H1 (cell line): ENCODE measurements around the gene CUX1. TPM values are rescaled to one million over a fixed set of nuclear protein-coding genes. Genes with fewer than 3 reads are reported as not detected.

Source experiments
- CTCF ChIA-PET: fragments of 300-600 bp; sonication (Branson Sonifier 250); formaldehyde crosslinking; loops from one replicate; lab custom pipeline; 2021; ENCODE audit not compliant: partially characterized antibody; lab: Charles Lee
- POLR2A ChIA-PET: fragments of 300-600 bp; sonication (Branson Sonifier 250); formaldehyde crosslinking; loops from one replicate; lab custom pipeline; 2021; ENCODE audit warnings: inconsistent platforms; ENCODE audit not compliant: partially characterized antibody; lab: Charles Lee
- DNase-seq, 2 experiments: peaks; one replicate each; pipeline versions ENCODE4 v3.0.0 to v3.0.0-alpha.2; 2010 to 2022; ENCODE audit warnings: low spot score in 2 of 2, low read depth in 1 of 2, mixed read lengths in 1 of 2
- FAIRE-seq: peaks from 2 replicates; lab custom pipeline; 2011; peaks lifted over from hg19 to GRCh38; lab: Jason Lieb, UNC
- H2AFZ ChIP-seq: 2 replicates; pipeline ENCODE4 v1.8.1; 2012; ENCODE audit warnings: low read length, inconsistent platforms
- H2AK5ac ChIP-seq: 2 replicates; pipeline ENCODE4 v1.6.1; 2013; ENCODE audit warnings: low read depth, low read length
- H2BK120ac ChIP-seq: replicated peaks from 2 replicates; pipeline ENCODE3; 2013; ENCODE audit warnings: low read depth, low read length, inconsistent platforms
- H2BK12ac ChIP-seq: 2 replicates; pipeline ENCODE4 v1.6.1; 2013; ENCODE audit warnings: low read depth, low read length
- H2BK15ac ChIP-seq: 2 replicates; pipeline ENCODE4 v1.6.1; 2013; ENCODE audit warnings: low read length
- H2BK20ac ChIP-seq: 2 replicates; pipeline ENCODE4 v1.6.1; 2013; ENCODE audit warnings: low read length
- H2BK5ac ChIP-seq: 2 replicates; pipeline ENCODE4 v1.6.1; 2013; ENCODE audit warnings: low read depth, low read length
- H3K14ac ChIP-seq: 2 replicates; pipeline ENCODE4 v1.6.1; 2013; ENCODE audit warnings: inconsistent platforms; ENCODE audit not compliant: insufficient read length
- H3K18ac ChIP-seq: 2 replicates; pipeline ENCODE4 v1.6.1; 2013; ENCODE audit warnings: low read length; ENCODE audit errors: extremely low read depth
- H3K23ac ChIP-seq: 2 replicates; pipeline ENCODE4 v1.6.1; 2013; ENCODE audit warnings: inconsistent platforms; ENCODE audit not compliant: insufficient read length
- H3K23me2 ChIP-seq: 2 replicates; pipeline ENCODE4 v1.6.1; 2013; ENCODE audit warnings: low read depth, low read length
- H3K27ac ChIP-seq: 2 replicates; pipeline ENCODE4 v1.6.1; 2011; ENCODE audit warnings: low read depth, low read length, inconsistent platforms
- H3K27me3 ChIP-seq, 4 experiments: replicated peaks in 1 of 4; 1 replicate in 1 of 4; 2 replicates in 3 of 4; pipeline versions ENCODE4 v1.6.1 to v1.8.1; 2011 to 2013; ENCODE audit warnings: low read length in 3 of 4, mild to moderate bottlenecking in 3 of 4, inconsistent platforms in 2 of 4, mixed read lengths in 2 of 4, moderate library complexity in 1 of 4; ENCODE audit not compliant: control insufficient read depth in 3 of 4, insufficient read depth in 3 of 4; ENCODE audit errors: extremely low read depth in 1 of 4
- H3K36me3 ChIP-seq, 4 experiments: 2 replicates each; pipeline versions ENCODE4 v1.6.1 to v1.8.1; 2011 to 2013; ENCODE audit warnings: mild to moderate bottlenecking in 4 of 4, low read length in 3 of 4, moderate library complexity in 2 of 4, control low read depth in 1 of 4, inconsistent platforms in 1 of 4; ENCODE audit not compliant: insufficient read depth in 4 of 4, control insufficient read depth in 2 of 4
- H3K4ac ChIP-seq: replicated peaks from 2 replicates; pipeline ENCODE3; 2013; ENCODE audit warnings: low read length, low read depth, mixed read lengths, inconsistent platforms; ENCODE audit not compliant: insufficient read length
- H3K4me1 ChIP-seq, 4 experiments: replicated peaks in 1 of 4; 1 replicate in 1 of 4; 2 replicates in 3 of 4; pipeline versions ENCODE4 v1.6.1 to v1.8.1; 2011 to 2013; ENCODE audit warnings: low read length in 3 of 4, inconsistent platforms in 2 of 4, mixed read lengths in 1 of 4; ENCODE audit not compliant: insufficient read depth in 4 of 4, control insufficient read depth in 3 of 4
- H3K4me2 ChIP-seq, 2 experiments: 2 replicates each; pipeline versions ENCODE4 v1.6.1 to v1.8.1; 2011 to 2013; ENCODE audit warnings: low read depth in 2 of 2, low read length in 2 of 2, control low read depth in 1 of 2, inconsistent platforms in 1 of 2, mild to moderate bottlenecking in 1 of 2; ENCODE audit not compliant: insufficient read depth in 1 of 2
- H3K4me3 ChIP-seq, 4 experiments: fragments of 200-600, 300-600 bp in 1 of 4; sonication (generic), shearing (Covaris generic), sonication (Bioruptor Twin) in 1 of 4; 2 replicates each; pipeline versions ENCODE4 v1.5.1 to v1.8.1; 2011 to 2016; ENCODE audit warnings: low read length in 4 of 4, low read depth in 3 of 4, control low read depth in 2 of 4, inconsistent platforms in 2 of 4, mild to moderate bottlenecking in 2 of 4, mixed read lengths in 1 of 4, moderate library complexity in 1 of 4; ENCODE audit not compliant: insufficient read depth in 2 of 4; ENCODE audit errors: extremely low read depth in 1 of 4
- H3K56ac ChIP-seq: replicated peaks from 2 replicates; pipeline ENCODE3; 2013; ENCODE audit warnings: low read depth, mild to moderate bottlenecking, mixed read lengths, low read length, inconsistent platforms; ENCODE audit not compliant: insufficient read length
- H3K79me1 ChIP-seq: 2 replicates; pipeline ENCODE4 v1.6.1; 2013; ENCODE audit warnings: low read depth, low read length, control low read depth
- H3K79me2 ChIP-seq, 2 experiments: 2 replicates each; pipeline versions ENCODE4 v1.6.1 to v1.8.1; 2012 to 2013; ENCODE audit warnings: low read length in 2 of 2, mild to moderate bottlenecking in 2 of 2, inconsistent platforms in 1 of 2; ENCODE audit not compliant: insufficient read depth in 2 of 2, control insufficient read depth in 1 of 2
- H3K9ac ChIP-seq, 4 experiments: replicated peaks in 1 of 4; 1 replicate in 1 of 4; 2 replicates in 3 of 4; pipeline versions ENCODE4 v1.6.1 to v1.8.1; 2011 to 2013; ENCODE audit warnings: low read depth in 3 of 4, low read length in 3 of 4, control low read depth in 2 of 4, mild to moderate bottlenecking in 2 of 4, moderate library complexity in 2 of 4, inconsistent platforms in 1 of 4; ENCODE audit errors: extremely low read depth in 1 of 4
- H3K9me3 ChIP-seq, 2 experiments: 2 replicates each; pipeline versions ENCODE4 v1.6.1 to v1.8.1; 2012 to 2013; ENCODE audit warnings: mild to moderate bottlenecking in 2 of 2, moderate library complexity in 2 of 2, control low read depth in 1 of 2, inconsistent platforms in 1 of 2, low read depth in 1 of 2, low read length in 1 of 2, mixed read lengths in 1 of 2; ENCODE audit not compliant: insufficient read depth in 2 of 2
- H4K20me1 ChIP-seq, 2 experiments: replicated peaks in 1 of 2; 2 replicates each; pipeline versions ENCODE3 to v1.8.1; 2011 to 2013; ENCODE audit warnings: inconsistent platforms in 2 of 2, low read length in 2 of 2, mild to moderate bottlenecking in 1 of 2; ENCODE audit not compliant: insufficient read depth in 2 of 2, control insufficient read depth in 1 of 2
- H4K5ac ChIP-seq: 2 replicates; pipeline ENCODE4 v1.6.1; 2013; ENCODE audit warnings: low read length, low read depth, mixed read lengths, inconsistent platforms; ENCODE audit not compliant: insufficient read length
- H4K8ac ChIP-seq: 2 replicates; pipeline ENCODE4 v1.8.0; 2013; ENCODE audit warnings: mild to moderate bottlenecking, moderate library complexity, low read length, inconsistent platforms; ENCODE audit not compliant: insufficient read depth; ENCODE audit errors: extremely low read depth
- H4K91ac ChIP-seq: replicated peaks from 2 replicates; pipeline ENCODE3; 2013; ENCODE audit warnings: low read length, mixed read lengths, inconsistent platforms; ENCODE audit not compliant: insufficient read length
- ASH2L ChIP-seq: fragments of 200-600, 300-600 bp; sonication (generic); IDR thresholded peaks from one replicate; pipeline ENCODE4 v1.7.1; 2017; ENCODE audit warnings: low read length
- CBX5 ChIP-seq: fragments of 300-800, 300-1000 bp; sonication (generic); IDR thresholded peaks from 2 replicates; pipeline ENCODE4 v1.7.1; 2016; ENCODE audit warnings: antibody characterized with exemption, low read length, low read depth
- JUND ChIP-seq: IDR thresholded peaks from 2 replicates; pipeline ENCODE4 v1.6.1; 2011; ENCODE audit warnings: mild to moderate bottlenecking, improper control_type of control experiment, low read length
- MAX ChIP-seq: IDR thresholded peaks from 2 replicates; pipeline ENCODE4 v1.6.1; 2012; ENCODE audit warnings: inconsistent platforms
- NRF1 ChIP-seq: IDR thresholded peaks from 2 replicates; pipeline ENCODE4 v1.6.1; 2011; ENCODE audit warnings: mild to moderate bottlenecking, low read depth, low read length, improper control_type of control experiment
- POLR2A ChIP-seq, 2 experiments: IDR thresholded peaks; 1 replicate in 1 of 2; 2 replicates in 1 of 2; pipeline ENCODE4 v1.6.1; 2011; ENCODE audit warnings: low read depth in 2 of 2, low read length in 2 of 2, mild to moderate bottlenecking in 2 of 2; ENCODE audit errors: control extremely low read depth in 1 of 2
- RAD21 ChIP-seq, 2 experiments: IDR thresholded peaks in 1 of 2; conservative IDR thresholded peaks in 1 of 2; 2 replicates each; pipeline ENCODE4 v1.6.1; 2011; ENCODE audit warnings: low read depth in 2 of 2, low read length in 2 of 2, improper control_type of control experiment in 1 of 2, inconsistent platforms in 1 of 2, mild to moderate bottlenecking in 1 of 2, moderate library complexity in 1 of 2
- TAF1 ChIP-seq: IDR thresholded peaks from 2 replicates; pipeline ENCODE4 v1.6.1; 2011; ENCODE audit warnings: mild to moderate bottlenecking, low read depth, low read length
- TBP ChIP-seq: IDR thresholded peaks from 2 replicates; pipeline ENCODE4 v1.6.1; 2011; ENCODE audit warnings: low read depth, low read length, improper control_type of control experiment
- WGBS, 2 experiments: shearing (Covaris generic) in 1 of 2; methylation state at CpG; one replicate each; pipeline versions ENCODE4 v1.1.6 to v1.1.7; 2013 to 2015; ENCODE audit warnings: low lambda C conversion rate in 2 of 2, mixed read lengths in 2 of 2, inconsistent platforms in 1 of 2, low coverage in 1 of 2, missing lambda C conversion rate in 1 of 2; ENCODE audit not compliant: insufficient replicate concordance in 2 of 2, insufficient coverage in 1 of 2, insufficient read length in 1 of 2; ENCODE audit errors: extremely low coverage in 1 of 2, missing lambda C conversion rate in 1 of 2; 5-methylcytosine and 5-hydroxymethylcytosine counted together
- polyA plus RNA-seq, 7 experiments: library from polyadenylated mRNA; depleted of rRNA in 3 of 7; stranded (reverse) in 5 of 7; unstranded in 2 of 7; fragments of >200 nt in 5 of 7; fragments of 200-250 nt in 2 of 7; gene quantifications; 1 replicate in 5 of 7; 2 replicates in 1 of 7; 4 replicates in 1 of 7; pipeline versions ENCODE4 v1.2.1 to v1.2.3, GENCODE V29; 2011 to 2013; ENCODE audit warnings: missing spikeins in 2 of 7, mixed read lengths in 2 of 7
- total RNA-seq: library from RNA; stranded (reverse); fragmentation: NEBNext Ultra II Directional; extraction: Animal tissue kit (Norgen Biotek cat#: 25700); gene quantifications from 2 replicates; pipeline ENCODE4 v1.2.1, GENCODE V29; 2021

The CUX1 gene
- total and polyA plus RNA-seq, 2 of the 8 experiments (the other 6 are each of a cell fraction or from before 2014, with no cell fraction given) = 21.6 to 65.9 TPM

GRCh38 chr7:102288285-102288930, 471.0 kb downstream of the CUX1 start:
- H4K5ac ChIP-seq = no peak overlapping the region
- DNase-seq (no peak), FAIRE-seq (no peak)
- peak overlapping the region; percentile 39; the same call in 1 of the 2 replicates for H2AK5ac ChIP-seq
- peak overlapping the region in 3 of 4 experiments; percentile 71 to 97 (median 90); a peak in 7 of 8 replicates for H3K4me3 ChIP-seq
- H3K23ac ChIP-seq = no peak overlapping the region
- no peak overlapping the region for H3K9ac ChIP-seq
- no peak overlapping the region for H3K4ac ChIP-seq
- ChIA-PET CTCF (interaction anchor here (0.7 to 4.4 kb wide), 9 partner anchors 9 to 177 kb away, joined by 3 to 29 read pairs (median 5); no protein-coding TSS in a partner anchor), POLR2A (interaction anchor here (0.7 to 1.5 kb wide), 7 partner anchors 8 to 1101 kb away, joined by 3 to 9 read pairs (median 4); partner anchors contain the start of gene PRKRIP1)
- H2BK20ac ChIP-seq = no peak overlapping the region
- peaks cover 15% of the 10 kb centered on the region; the same call in 1 of the 2 replicates for H3K23me2 ChIP-seq
- no peak overlapping the region for H3K27ac ChIP-seq
- H3K18ac ChIP-seq = no peak overlapping the region
- no peak overlapping the region for H2BK120ac ChIP-seq
- no peak overlapping the region for H3K56ac ChIP-seq
- WGBS, 2 experiments = 72% methylated on average over 10 of the region's 10 CpGs; no CpG with 5 or more reads in 1 of the 2 experiments
- peaks cover 0 to 6% (median 3%) of the 10 kb centered on the region in 4 experiments; a peak in 3 of 7 replicates for H3K27me3 ChIP-seq
- no peak overlapping the region for H2BK5ac ChIP-seq
- H2BK15ac ChIP-seq = 0 out of 2 replicates have a peak overlapping the region, but pooled peaks have one; percentile 46
- no peaks in the 10 kb centered on the region for H3K9me3 ChIP-seq
- no peak overlapping the region; the same call in 1 of the 2 replicates for H4K8ac ChIP-seq
- no peaks in the 10 kb centered on the region for H3K36me3 ChIP-seq
- TF ChIP-seq TAF1 = no peak
- TF ChIP-seq RAD21 (IDR thresholded peaks at IDR 0.05 in 1 of 2, conservative IDR thresholded peaks at IDR 0.05 in 1 of 2; ENCODE audit: low read depth in 2 of 2, low read length in 2 of 2) = no peak
- no peak for TF ChIP-seq TBP
- TF ChIP-seq ASH2L = no peak
- no peak for TF ChIP-seq CBX5
- no peak for TF ChIP-seq POLR2A (IDR thresholded peaks at IDR 0.05; ENCODE audit: control extremely low read depth in 1 of 2, low read depth in 2 of 2, low read length in 2 of 2)
- no peak for TF ChIP-seq JUND
- no peak for TF ChIP-seq MAX
- TF ChIP-seq NRF1 = no peak
- H3K14ac ChIP-seq = no peak overlapping the region
- H3K4me1 ChIP-seq = peaks cover 2 to 20% (median 10%) of the 10 kb centered on the region in 4 experiments
- H4K91ac ChIP-seq = no peak overlapping the region
- H3K79me1 ChIP-seq = peaks cover 5% of the 10 kb centered on the region
- no peaks in the 10 kb centered on the region for H3K79me2 ChIP-seq
- H4K20me1 ChIP-seq = peaks cover 8 to 31% of the 10 kb centered on the region in 2 experiments
- H3K4me2 ChIP-seq = peak overlapping the region; percentile 76 to 92
- no peak overlapping the region for H2BK12ac ChIP-seq
- H2AFZ ChIP-seq = no peak overlapping the region
